ENCODE data around the gene BLTP3B. TPM values are rescaled to one million over a fixed set of nuclear protein-coding genes. Genes with fewer than 3 reads are reported as not detected.

Gene BLTP3B
- total RNA-seq, 1 donor from 2014 or later, result 72.6 TPM

DNA sequence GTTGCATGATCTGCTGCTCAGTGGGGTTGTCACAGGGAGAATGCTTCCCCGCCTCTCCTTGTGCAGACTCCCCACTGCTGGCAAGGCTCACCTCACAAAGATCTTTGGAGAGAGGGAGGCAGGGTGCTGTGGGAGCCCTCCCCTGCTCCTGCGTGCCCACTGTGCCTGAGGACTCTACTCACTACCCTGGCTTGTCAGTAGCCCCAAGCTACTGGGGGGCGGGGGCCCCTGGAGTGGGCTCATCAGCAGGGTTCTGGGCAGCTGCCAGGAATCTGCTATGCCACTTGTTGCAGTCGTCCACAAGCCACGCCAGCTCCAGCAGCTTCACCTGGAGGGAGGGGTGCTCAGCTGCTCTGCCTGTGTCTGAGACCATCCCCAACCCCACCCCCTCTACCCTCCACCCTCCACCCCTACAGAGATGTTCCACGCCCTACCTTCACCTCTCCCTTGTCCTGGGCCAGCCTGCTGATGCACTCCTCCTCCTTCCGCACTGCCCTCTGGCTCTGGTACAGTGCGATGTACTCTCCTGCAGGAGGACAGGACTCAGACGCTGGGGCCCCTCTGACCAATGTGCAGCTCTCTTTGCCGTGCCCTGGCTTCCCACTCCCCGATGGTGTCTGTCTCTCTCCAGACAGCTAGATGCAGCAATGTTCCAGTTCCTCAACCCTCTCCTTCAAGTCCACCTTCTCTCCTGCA, 14.2 kb upstream of the BLTP3B start:
- no peak for DNase-seq (ENCODE audit: low spot score)
- intact Hi-C loops (cut with micrococcal nuclease), result no loop called here
- H3K36me3 Mint-ChIP-seq (ENCODE audit: low read depth), result peaks cover 7% of the 10 kb centered on the region
- no peak overlapping the region for H3K27ac Mint-ChIP-seq
- peaks cover 10% of the 10 kb centered on the region for H3K4me1 Mint-ChIP-seq (ENCODE audit: low read depth)
- H3K4me3 Mint-ChIP-seq, result no peak overlapping the region
- no peaks in the 10 kb centered on the region for H3K27me3 Mint-ChIP-seq (ENCODE audit: insufficient read depth)
- no peaks in the 10 kb centered on the region for H3K9me3 Mint-ChIP-seq

DNA sequence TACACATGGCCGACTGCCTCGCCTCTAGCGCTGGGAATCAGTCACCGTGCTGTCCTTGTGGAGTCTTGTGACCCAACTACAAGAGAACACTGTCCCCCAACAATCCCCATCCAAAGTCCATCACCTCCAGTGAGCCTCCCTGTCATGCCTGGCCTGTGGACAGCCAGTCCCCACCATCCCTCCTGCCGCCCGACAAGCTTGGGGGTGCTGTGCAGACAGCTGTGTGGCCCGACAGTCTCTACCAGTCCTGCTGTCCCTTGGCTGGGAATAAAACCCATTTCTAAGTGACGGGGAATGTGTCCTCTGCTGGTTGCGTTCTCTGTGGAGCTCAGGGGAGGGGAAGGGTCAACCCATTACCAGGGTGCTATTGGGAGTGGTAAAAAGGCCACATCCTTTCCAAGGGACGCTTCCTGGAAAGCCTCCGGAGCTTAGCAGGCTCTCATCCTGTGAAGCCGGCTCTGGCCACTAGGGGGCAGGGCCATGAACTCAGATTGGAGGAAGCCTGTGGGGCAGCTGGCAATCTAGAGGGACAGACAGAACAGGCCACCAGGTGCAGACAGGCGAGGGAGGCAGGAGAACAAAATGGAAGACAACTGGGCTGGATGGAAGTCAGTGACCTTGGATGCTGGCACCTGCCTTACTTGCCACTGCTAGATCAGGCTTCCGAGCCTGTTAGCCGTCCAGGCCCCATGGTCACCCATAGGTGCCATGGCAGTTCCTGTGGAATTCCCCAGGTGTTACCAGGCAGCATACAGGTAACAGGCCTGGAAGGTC, 12.0 kb upstream of the BLTP3B start:
- intact Hi-C loops (cut with micrococcal nuclease), result loop anchor here (1.0 kb wide), 2 partner anchors 46 to 400 kb away; partner anchors contain the start of gene ACTR6
- Mint-ChIP-seq H3K9me3 (no peaks in the 10 kb centered on the region), H3K4me1 (ENCODE audit: low read depth) (peaks cover 10% of the 10 kb centered on the region), H3K36me3 (ENCODE audit: low read depth) (peaks cover 3% of the 10 kb centered on the region), H3K27ac (no peak overlapping the region), H3K4me3 (no peak overlapping the region), H3K27me3 (ENCODE audit: insufficient read depth) (no peaks in the 10 kb centered on the region)
- DNase-seq (ENCODE audit: low spot score), result peak; percentile 64

DNA sequence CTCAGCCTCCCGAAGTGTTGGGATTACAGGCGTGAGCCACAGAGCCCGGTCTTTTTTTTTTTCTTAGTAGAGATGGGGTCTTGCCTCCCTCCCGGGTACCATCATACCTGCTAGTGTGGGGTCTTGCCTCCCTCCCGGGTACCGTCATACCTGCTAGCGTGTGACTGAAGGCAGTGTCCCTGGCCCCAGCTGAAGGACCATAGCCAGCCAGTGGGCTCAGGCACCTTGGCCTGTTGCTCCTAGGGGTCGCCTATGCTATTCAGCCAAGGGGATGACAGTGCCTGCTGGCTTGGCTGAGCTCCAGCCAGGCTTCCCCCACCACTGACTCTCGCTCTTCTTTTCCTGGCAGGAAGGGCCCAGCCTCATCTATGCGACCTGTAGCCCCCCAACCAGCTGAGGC, 10.5 kb upstream of the BLTP3B start:
- Mint-ChIP-seq H3K36me3 (ENCODE audit: low read depth) (peaks cover 4% of the 10 kb centered on the region), H3K4me3 (no peak overlapping the region), H3K27me3 (ENCODE audit: insufficient read depth) (no peaks in the 10 kb centered on the region), H3K27ac (no peak overlapping the region), H3K9me3 (no peaks in the 10 kb centered on the region), H3K4me1 (ENCODE audit: low read depth) (peaks cover 16% of the 10 kb centered on the region)
- intact Hi-C loops (cut with micrococcal nuclease), result no loop called here
- DNase-seq (ENCODE audit: low spot score), result no peak

DNA sequence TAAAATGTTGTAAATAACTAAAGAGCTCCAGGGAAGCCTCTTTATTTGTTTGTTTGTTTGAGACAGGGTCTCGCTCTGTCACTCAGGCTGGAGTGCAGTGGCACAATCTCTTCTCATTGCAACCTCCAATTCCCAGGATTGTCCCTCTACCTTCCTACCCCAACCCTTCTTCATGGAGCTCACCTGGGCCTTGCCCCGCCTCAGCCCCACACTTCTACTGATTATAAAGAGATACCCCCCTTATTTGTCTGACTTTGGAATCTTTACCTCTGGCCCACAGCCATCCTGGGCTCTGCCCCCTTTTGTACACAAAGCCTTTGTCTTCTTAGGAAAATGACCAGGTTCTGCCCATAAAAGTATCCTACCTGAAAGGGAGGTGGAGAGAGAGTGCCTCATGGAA, 9.1 kb upstream of the BLTP3B start:
- Mint-ChIP-seq H3K9me3 (no peaks in the 10 kb centered on the region), H3K4me3 (no peak overlapping the region), H3K36me3 (ENCODE audit: low read depth) (peaks cover 2% of the 10 kb centered on the region), H3K27ac (no peak overlapping the region), H3K27me3 (ENCODE audit: insufficient read depth) (no peaks in the 10 kb centered on the region), H3K4me1 (ENCODE audit: low read depth) (peaks cover 16% of the 10 kb centered on the region)
- no peak for DNase-seq (ENCODE audit: low spot score)
- intact Hi-C loops (cut with micrococcal nuclease), result no loop called here

DNA sequence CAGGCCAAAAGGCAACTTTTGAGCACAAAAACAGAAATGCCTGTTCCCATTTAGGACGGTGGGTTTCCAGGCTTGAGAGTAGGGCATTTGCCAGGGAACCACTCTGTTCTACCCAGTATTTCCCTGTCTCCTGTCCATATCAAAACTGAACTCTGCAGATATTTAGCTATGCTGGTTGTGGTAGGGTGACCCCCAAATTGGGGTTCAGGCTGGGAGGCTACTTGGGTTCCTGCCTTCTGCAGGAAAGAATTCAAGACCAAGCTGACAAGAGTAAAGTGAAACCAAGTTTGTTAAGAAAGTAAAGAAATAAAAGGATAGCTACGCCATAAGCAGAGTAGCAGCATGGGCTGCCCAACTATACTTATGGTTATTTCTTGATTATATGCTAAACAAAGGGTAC, 3.6 kb upstream of the BLTP3B start:
- intact Hi-C loops (cut with micrococcal nuclease), result no loop called here
- H3K9me3 Mint-ChIP-seq, result no peaks in the 10 kb centered on the region
- H3K27me3 Mint-ChIP-seq (ENCODE audit: insufficient read depth), result no peaks in the 10 kb centered on the region

DNA sequence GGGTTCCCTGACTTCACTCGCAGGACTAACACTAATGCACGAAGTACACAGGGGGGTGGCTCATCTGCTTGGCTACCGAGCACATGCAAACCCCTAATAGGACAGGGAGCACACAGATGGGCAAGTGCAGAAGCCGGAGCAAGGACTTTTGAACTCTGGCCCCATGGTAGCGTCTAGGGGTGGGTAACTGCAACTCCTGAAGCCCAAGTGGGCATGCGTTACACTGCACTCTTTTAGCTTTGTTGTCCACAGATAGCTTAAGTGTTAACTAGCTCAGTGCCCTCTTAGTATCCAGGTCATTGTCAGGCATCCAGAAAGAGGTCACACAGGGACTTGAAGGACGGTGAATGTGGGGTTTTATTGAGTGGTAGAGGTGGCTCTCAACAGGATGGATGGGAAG, 3.0 kb upstream of the BLTP3B start:
- no peak overlapping the region for H3K4me3 Mint-ChIP-seq
- peaks cover 25% of the 10 kb centered on the region for H3K4me1 Mint-ChIP-seq (ENCODE audit: low read depth)
- H3K9me3 Mint-ChIP-seq, result no peaks in the 10 kb centered on the region
- intact Hi-C loops (cut with micrococcal nuclease), result no loop called here
- peaks cover 6% of the 10 kb centered on the region for H3K36me3 Mint-ChIP-seq (ENCODE audit: low read depth)
- H3K27me3 Mint-ChIP-seq (ENCODE audit: insufficient read depth), result no peaks in the 10 kb centered on the region
- DNase-seq (ENCODE audit: low spot score), result no peak
- H3K27ac Mint-ChIP-seq, result no peak overlapping the region

More for the DNA sequence above, 3.6 kb upstream of the BLTP3B start:
- Mint-ChIP-seq H3K4me1 (ENCODE audit: low read depth) (peaks cover 21% of the 10 kb centered on the region), H3K36me3 (ENCODE audit: low read depth) (peaks cover 3% of the 10 kb centered on the region), H3K27ac (no peak overlapping the region), H3K4me3 (no peak overlapping the region)
- DNase-seq (ENCODE audit: low spot score), result no peak

DNA sequence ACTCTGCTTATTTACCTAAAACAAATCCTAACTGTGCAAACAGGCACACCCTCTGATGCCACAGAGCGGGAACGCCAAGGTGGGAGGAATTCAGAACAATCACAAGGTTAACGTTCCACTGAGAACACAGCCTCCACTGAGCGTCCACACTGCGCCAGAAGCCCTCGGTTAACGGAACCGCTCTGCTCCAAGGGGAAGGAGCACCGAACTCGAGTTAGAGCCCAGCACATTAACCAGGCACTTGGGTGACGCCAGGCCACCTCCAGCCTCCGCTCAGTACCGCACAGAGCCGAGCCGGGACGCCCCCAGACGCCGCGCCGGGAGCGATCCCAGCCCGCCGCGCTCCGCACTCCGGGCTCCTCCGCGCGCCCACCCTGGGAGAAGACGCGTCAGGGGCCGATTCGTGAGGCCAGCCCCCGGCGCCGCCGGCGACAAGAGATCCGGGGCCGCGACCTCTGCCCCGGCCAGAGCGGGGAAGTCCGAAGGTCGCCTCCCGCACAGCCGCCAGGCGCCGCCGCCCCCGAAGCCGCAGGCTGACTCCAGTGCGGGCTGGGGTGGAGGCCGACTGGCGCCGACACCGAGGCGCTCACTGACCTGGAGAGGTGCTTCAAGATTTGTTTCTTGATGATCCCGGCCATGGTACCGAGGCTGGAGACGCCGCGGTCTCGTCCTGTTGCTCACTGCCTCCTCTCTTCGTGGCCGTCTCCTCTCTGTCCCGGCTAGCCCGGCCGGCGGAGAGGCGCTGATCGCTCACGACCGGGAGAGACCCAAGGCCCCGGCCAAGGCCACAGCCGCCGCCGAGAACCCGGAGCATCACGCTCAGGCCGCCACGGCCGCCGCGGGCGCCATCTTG, 450 bp downstream of the BLTP3B start:
- Mint-ChIP-seq H3K27ac (peak overlapping the region; percentile 96), H3K9me3 (no peaks in the 10 kb centered on the region), H3K4me3 (peak overlapping the region; percentile 94), H3K4me1 (ENCODE audit: low read depth) (peaks cover 52% of the 10 kb centered on the region), H3K36me3 (ENCODE audit: low read depth) (peaks cover 14% of the 10 kb centered on the region), H3K27me3 (ENCODE audit: insufficient read depth) (no peaks in the 10 kb centered on the region)
- intact Hi-C loops (cut with micrococcal nuclease), result loop anchor here (1.0 to 5.0 kb wide), 8 partner anchors 27 to 1640 kb away; partner anchors contain the start of genes ACTR6, GAS2L3 and SLC25A3
- peak; percentile 24 for DNase-seq (ENCODE audit: low spot score)

DNA sequence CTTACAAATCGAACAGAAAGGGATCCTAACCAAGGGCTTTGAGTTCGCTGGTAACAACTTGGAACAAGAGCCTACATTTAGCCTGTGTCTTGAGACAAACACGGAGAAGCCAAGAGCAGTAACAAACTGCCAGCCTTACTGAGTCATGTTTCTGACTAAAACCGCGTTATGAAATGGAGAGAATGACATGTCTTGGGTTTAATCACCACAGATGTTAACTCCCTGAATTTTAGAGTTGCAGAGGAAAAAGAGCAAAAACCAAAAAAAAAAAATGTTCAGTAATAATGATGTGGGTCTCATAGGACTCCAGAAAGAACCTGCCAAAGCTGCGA, 1.0 kb downstream of the BLTP3B start:
- H3K9me3 Mint-ChIP-seq, result no peaks in the 10 kb centered on the region
- peak overlapping the region; percentile 94 for H3K27ac Mint-ChIP-seq
- peak; percentile 42 for DNase-seq (ENCODE audit: low spot score)
- no peaks in the 10 kb centered on the region for H3K27me3 Mint-ChIP-seq (ENCODE audit: insufficient read depth)
- intact Hi-C loops (cut with micrococcal nuclease), result loop anchor here (1.0 to 5.0 kb wide), 8 partner anchors 27 to 1639 kb away; partner anchors contain the start of genes ACTR6, GAS2L3 and SLC25A3
- H3K4me3 Mint-ChIP-seq, result peak overlapping the region; percentile 88
- H3K4me1 Mint-ChIP-seq (ENCODE audit: low read depth), result peaks cover 56% of the 10 kb centered on the region
- peaks cover 16% of the 10 kb centered on the region for H3K36me3 Mint-ChIP-seq (ENCODE audit: low read depth)

DNA sequence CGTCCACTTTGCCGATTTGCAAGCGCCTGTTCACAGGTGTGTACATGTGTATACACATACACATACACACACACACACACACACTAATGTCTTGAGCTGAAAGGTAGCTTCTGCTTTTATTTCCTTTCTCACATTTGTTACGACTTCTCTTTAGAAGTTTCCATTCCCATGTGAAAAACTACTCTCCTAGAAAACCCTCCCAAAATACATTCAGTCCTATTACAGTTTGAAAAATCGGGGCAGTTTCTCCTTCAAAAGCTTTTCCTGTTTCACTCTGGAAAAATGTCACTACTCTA, 3.9 kb downstream of the BLTP3B start:
- peaks cover 60% of the 10 kb centered on the region for H3K4me1 Mint-ChIP-seq (ENCODE audit: low read depth)

DNA sequence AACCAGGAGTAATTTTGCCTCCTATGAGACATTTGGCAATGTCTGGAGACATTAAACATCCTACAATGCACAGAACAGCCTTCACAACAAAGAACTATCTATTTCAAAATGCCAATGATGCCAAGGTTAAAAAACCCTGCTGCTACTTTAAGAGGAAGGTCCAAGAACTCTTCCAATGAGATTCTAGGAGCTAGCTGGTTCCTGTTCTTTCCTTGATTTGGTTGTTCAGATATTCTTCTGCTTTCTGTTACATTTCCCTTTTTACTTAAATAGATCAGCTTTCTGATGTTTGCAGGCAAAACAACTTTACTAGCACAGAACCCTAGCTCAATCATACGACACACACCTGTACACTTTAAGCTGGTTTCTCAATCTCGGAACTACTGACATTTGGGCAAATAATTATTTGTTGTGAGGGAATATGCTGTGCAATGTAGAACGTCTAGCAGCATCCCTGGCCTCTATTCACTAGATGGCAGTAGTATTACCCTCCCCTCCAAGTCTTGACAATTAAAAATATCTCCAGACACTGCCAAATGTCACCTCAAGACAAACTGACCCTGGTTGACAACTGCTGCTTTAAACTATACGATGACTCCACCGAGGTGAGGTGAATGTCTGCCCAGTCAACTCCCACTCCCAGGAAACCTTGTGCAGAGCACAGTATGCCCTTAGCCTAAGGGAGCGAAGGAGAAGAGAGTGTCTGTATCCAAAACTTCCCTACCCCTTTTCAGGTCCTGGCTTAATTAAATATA, 4.4 kb downstream of the BLTP3B start:
- peaks cover 60% of the 10 kb centered on the region for H3K4me1 Mint-ChIP-seq (ENCODE audit: low read depth)
- peak overlapping the region; percentile 40 for H3K27ac Mint-ChIP-seq
- H3K36me3 Mint-ChIP-seq (ENCODE audit: low read depth), result peaks cover 25% of the 10 kb centered on the region
- H3K4me3 Mint-ChIP-seq, result peak overlapping the region; percentile 6
- H3K9me3 Mint-ChIP-seq, result no peaks in the 10 kb centered on the region
- no peak for DNase-seq (ENCODE audit: low spot score)
- H3K27me3 Mint-ChIP-seq (ENCODE audit: insufficient read depth), result no peaks in the 10 kb centered on the region
- intact Hi-C loops (cut with micrococcal nuclease), result loop anchor here (10.0 kb wide), 1 partner anchor 1557 kb away; the partner anchor contains the start of gene CHPT1

More for the DNA sequence above, 3.9 kb downstream of the BLTP3B start:
- intact Hi-C loops (cut with micrococcal nuclease), result loop anchor here (10.0 kb wide), 1 partner anchor 1556 kb away; the partner anchor contains the start of gene CHPT1
- Mint-ChIP-seq H3K27ac (no peak overlapping the region), H3K27me3 (ENCODE audit: insufficient read depth) (no peaks in the 10 kb centered on the region), H3K9me3 (no peaks in the 10 kb centered on the region), H3K36me3 (ENCODE audit: low read depth) (peaks cover 25% of the 10 kb centered on the region), H3K4me3 (peak overlapping the region; percentile 2)
- no peak for DNase-seq (ENCODE audit: low spot score)

DNA sequence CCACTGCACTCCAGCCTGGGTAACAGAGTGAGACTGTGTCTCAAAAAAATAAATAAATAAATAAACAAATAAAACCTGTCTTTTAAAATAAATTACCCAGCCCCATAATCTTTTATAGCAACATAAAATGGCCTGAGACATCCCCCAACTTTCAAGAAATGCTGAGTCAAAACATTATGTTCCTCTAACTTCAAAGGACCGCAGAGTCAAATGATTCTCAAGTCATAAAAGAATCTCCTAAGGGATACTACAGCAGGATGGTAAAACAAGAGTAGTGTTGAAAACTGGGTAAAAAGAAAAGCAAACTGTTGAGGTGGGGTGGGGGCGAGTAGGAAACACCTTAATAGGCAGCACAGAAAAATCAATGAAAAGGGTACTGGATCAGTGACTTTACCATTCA, 9.5 kb downstream of the BLTP3B start:
- Mint-ChIP-seq H3K4me3 (no peak overlapping the region), H3K4me1 (ENCODE audit: low read depth) (peaks cover 54% of the 10 kb centered on the region), H3K9me3 (peaks cover 4% of the 10 kb centered on the region), H3K27ac (no peak overlapping the region), H3K36me3 (ENCODE audit: low read depth) (peaks cover 13% of the 10 kb centered on the region), H3K27me3 (ENCODE audit: insufficient read depth) (no peaks in the 10 kb centered on the region)
- no peak for DNase-seq (ENCODE audit: low spot score)
- intact Hi-C loops (cut with micrococcal nuclease), result loop anchor here (10.0 kb wide), 1 partner anchor 1562 kb away; the partner anchor contains the start of gene CHPT1

DNA sequence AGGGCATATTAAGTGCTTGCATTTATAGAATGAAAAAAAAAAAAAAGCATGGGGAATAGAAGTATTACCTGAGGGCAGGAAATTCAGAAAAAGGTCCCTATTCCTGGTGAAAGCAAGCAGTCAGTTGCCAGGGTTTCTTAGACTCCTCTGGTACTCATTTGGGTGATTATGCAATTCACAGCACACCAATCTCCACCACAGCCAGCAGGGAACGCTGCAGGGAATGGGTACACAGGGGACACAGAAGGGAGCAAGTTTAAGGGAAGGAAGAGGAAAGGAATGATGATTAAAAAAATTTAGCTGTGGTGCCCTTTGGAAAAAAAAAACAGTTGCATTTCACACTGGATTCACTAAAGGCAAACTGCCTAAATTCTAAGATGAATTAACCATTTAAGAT, 14.2 kb downstream of the BLTP3B start:
- H3K4me1 Mint-ChIP-seq (ENCODE audit: low read depth), result peaks cover 43% of the 10 kb centered on the region
- H3K9me3 Mint-ChIP-seq, result peaks cover 4% of the 10 kb centered on the region
- intact Hi-C loops (cut with micrococcal nuclease), result no loop called here
- H3K4me3 Mint-ChIP-seq, result no peak overlapping the region
- no peaks in the 10 kb centered on the region for H3K27me3 Mint-ChIP-seq (ENCODE audit: insufficient read depth)
- peaks cover 5% of the 10 kb centered on the region for H3K36me3 Mint-ChIP-seq (ENCODE audit: low read depth)
- no peak overlapping the region for H3K27ac Mint-ChIP-seq
- no peak for DNase-seq (ENCODE audit: low spot score)
